CD4-positive, alpha-beta T cell treated with Interferon alpha-2 for 1 hour (primary cell): Measurements from ENCODE around the gene COQ9.

Source experiments
- DNase-seq, 2 donors: peaks; one replicate each; pipeline ENCODE4 v3.0.0-alpha.2; 2020 to 2022

Gene COQ9

DNA sequence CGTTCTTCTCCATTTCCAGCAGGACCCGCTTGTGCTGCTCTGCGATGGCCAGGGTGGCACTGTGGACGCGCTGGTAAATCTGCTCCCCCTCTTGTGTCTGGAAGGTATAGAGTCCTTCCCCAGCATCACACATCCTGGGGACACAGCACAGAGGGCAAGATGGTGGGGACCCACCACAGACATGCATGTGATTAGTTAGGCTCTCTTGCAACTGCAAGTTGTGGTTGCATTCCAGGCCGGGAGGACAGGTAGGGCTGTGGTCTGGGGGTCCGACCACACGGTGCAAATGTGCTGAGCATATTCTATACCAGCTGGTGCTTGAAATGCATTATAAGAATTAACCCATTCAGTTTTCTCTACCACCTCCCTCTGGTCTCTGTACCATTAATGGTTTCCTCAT lies 26.6 kb downstream of the COQ9 start:
- DNase-seq, result no peak

DNA sequence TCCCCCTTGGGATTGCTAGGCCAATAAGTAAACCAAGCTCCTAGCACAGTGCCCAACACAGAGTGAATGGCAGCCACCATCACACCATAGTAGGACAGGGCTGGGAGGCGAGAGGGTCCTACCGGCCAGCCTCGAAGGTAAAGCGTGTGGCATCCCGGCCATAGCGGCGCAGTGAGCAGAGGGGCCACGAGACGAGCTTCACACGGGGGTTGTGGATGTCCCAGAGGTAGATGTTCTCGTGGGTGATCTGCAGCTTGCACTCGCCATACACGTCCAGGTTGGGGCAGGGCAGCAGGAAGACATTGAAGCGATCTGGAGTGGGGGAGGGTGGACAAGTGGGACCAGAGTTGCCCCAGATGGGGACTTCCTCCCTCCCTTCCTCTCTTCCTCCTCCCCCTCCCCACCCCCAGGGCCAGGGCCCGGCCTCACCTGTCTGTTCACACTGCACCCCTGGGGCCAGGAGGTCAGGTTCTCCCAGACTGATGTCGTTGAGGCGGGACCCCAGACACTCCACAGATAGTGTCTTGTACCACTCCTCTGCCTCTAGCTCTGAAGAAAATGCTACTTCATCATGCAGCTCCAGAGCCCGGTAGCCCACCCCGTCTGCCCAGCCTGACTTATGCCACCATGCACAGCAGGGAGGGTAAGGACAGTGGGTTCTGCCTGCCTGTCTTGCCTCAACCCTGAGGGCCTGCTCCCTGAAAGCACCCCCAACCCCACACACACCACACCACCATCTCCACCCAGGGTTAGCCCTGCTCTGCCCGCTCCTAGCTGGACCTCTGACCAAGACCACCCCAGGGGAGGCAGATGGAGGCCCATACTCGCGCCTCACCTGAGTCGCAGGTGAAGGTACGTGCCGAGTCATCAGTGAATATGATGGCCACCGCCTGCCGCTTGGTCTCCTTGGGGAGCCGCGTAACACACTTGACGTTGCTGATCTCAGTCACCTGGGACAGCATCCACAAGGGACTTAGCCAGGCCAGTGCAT lies 27.7 kb downstream of the COQ9 start:
- DNase-seq, result no peak

DNA sequence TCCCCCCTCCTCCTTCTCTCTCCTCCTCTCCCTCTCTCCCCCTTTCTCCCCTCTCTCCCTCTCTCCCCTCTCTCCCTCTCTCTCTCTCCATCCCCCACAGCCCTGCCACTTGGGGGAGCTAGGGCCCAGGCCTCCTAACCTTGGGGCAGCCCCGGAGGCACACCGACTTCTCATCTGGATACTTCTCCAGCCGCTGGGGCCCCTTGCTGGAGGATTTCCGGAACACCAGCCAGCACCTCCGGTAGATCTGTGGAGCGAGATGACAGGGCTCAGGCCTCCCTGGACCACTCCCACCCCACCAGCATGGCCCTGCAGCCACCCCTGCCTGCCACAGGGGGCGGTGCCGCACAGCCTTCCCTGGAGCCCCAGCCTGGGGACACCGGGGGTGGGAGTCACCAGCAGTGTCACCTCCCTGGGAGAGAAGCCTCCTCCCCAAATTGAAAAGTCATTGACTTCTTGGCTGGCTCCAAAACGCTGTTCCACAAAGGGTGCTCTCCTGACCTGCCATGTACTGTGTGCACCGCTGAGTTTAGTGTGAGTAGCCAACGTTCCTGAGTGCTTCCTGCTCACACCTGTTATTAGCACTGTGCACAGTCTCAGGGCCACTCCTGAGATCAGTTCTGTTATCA lies 28.5 kb downstream of the COQ9 start:
- DNase-seq, result peak; percentile 61 to 80

DNA sequence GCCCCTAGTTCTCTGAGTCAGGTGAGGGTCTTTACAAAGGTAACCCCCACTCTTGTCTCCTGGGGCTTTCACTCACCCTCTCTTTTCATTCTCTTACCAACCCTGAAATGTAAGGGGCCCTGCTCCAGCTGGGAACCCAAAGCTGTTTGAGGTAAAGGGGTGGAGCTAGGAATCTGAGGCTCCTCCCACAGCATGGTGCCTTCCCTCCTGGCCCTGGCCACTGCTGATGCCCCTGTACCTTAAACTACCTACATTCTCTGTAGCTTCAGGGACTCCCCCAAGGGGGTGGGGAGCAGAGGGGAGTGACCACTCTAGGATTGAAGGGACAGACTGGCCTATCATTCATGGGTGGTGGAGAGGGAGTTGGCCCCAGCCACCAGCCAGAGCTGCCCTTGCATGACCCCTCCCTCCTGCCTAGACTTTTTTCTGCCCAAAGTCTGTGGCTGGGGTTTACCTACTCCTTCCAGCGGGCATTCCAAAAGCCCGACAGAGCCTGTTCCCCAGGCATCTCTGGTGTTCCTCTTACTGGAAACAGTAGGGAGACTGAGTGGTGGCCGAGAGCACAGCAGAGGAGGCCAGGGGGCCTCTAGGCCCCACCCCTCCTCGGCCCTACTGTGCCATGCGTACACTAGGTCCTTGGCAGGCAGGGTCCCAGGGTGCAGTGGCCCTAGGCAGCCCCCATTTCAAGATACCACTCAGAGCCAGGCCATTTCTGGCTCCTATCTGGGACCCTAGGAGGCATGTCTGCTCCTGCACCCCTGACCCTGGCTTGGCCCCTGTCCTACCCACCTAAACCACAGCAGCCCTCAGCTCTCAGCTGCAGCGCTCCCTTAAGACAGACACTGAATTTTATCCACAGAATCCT lies 29.5 kb downstream of the COQ9 start:
- DNase-seq, result no peak

DNA sequence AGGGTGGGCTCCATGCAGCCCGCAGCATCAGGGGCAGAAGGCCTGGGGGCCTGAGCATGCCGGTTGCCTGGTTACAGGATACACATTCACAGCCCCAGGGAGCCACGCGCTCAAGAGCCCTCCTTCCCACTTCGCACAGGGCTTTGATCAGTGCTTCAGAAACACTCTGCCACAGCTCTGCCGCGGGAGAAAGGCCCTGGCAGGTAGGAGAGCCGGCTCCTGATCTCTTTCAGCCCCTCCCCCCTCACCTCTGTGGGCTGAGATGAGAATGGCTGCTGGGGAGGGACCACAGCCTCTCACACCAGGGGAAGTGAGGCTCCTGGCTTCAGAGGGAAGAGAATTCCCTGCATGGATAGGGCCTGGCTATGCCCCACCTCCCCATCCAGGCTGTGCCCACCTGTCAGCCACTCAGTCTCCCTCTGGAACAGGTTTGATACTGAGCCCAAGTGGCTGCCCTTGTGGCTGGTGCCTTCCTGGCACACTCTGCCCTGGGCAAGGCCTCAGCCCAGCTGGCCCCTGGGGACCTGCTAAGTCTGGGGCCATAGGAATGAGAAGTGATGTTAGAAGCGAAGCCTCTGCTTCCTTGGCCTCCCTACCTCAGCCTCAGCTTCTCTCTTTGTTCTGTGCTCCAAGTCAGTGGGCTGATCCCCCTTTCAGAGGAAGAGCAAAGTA lies 30.4 kb downstream of the COQ9 start:
- no peak for DNase-seq

DNA sequence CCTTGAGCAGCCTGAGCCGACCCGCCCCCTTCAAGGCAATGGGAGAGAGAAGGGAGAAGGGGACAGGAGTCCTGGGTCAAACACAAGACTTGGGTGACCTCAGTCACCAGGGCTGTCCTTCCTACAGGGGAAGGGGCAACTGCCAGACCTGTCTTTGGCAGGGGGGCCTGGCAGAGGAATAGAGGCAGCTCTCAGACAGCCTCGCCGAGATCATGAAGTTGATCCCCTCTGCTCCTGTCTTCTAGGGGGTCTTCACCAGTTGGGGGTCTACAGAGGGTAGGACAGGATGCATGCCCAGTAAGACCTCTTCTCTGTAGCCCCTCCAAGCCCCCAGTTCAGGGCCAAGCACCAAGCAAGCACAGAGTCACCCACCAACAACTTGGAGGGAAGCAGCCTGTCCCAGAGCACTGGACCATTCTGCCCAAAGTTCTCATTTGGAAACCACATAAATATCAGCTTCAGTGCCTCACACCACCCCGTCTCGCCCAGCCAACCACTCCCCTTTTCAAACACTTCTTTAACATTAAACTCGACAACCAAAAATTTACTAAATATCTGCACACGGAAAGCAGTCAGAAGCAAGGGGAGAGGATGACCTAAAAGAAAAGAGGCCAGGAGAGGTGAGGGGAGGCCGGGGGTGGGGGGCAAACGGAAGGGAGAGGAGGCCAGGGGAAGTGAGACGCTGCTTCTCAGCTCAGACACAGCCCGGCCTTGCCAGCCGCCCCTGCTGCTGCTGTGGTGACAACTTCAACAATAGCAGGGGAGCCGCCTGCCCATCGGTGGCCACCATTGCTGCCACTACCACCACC lies 31.3 kb downstream of the COQ9 start:
- no peak for DNase-seq

DNA sequence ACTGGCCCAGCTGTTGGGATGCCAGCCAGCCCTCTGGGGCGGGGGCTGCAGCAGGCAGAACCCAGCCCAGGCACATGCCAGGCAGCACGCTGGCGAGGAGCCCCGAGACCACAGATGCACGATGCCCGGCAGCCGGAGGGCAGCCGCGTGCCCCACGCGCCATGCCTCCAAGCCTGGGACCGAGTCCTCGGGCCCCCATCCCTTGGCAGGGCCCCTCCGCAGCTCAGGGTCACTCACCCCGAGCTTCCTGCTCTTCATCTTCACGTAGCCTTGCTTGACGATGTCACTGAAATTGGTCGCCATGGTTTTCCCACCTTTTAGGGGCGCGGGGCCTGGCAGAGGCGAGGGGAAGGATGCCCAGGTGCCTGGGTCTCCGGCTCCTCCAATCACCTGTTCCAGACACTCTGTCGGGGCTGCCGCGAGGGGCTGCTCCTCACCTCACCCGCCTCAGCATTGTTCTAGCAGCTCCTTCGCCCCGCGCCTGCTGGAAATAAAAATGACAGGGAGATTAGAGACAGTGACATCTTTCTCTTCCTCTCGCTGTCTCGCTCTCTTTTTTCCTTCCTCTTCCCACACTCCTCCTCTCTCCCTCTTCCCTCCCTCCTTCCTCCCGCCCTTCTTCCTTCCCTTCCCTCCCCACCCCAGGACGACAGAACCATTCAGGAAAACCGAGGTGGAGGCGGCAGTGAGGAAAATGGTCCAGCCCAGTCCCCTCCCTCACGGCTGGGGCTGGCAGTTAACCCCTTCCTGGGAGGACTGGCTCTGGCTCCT lies 32.1 kb downstream of the COQ9 start:
- no peak for DNase-seq

DNA sequence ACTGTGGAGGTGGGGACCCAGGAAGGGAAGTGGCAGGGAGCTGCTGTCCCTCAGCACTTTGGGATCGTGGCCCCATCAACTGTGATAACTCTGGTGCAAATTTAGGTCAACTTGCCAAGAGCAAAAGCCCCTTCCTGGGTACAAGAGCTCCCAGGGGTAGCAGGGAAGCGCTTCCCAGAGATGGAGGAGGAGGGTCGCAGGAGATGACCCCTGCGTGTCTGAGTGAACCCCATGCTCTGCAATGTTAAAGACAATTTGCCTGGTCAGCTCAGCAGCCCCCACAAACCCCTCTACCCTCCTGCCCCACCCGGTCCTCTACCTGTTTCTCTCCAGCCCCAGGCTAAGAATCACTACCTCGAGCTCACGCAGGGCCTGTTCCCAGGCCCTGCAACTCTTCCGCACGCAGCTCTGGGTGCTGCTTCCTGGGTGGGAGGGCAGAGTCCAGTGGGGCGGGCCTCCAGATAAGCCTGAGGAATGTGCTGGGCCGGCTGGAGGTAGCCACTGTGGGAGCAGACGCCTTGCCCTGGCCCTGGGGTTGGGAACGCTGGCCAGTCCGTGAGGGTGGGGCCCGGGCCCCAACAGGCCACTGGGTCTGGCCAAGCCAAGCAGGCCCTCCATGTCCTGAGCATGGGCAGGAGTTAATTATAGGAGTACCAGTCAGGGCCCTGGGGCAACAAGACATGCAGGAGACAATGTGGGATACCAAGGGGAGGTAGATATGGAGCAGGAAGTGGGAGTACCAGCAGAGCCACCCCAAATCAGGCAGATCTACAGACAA lies 32.9 kb downstream of the COQ9 start:
- no peak for DNase-seq

DNA sequence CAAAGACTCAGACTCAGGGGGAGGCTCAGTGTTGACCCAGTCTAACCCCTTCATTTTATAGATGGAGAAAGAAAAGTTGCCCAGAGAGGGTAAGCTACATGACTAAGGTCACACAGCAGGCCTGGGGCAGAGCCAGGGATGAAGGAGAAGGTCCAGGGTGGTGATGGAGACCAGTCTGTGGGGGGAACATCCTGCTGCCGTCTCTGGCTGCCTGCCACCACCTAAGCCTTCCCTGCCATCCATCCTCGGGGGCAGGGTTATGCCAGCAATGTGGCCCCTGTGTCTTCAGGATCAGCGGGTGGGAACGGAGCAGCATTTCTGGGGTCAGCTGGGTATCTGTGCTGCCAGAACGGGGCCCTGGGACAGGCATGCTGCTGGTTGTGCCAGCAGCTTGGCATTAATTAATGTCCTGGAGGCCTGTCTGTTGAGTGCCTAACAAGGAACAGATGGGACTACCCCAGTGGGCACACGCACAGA lies 33.5 kb downstream of the COQ9 start:
- DNase-seq, result no peak

DNA sequence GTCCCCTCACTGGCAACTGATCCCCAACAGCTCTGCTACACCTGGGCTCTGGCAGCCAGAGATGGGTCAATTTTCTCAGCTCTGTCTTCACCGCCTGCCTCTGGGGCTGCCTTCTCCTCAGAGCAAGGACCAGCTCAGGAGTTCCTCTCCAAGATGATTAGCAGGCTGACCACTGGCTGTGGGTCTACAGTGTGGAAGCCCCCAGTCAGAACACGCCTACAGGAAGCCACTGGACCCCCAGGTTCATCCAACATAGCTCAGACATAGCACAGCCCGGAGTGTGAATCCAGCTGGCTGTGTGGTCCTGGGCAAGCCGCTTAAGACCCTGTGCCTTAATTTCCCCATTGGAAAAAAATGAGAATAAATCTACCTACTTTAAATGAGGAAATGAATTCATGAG lies 34.1 kb downstream of the COQ9 start:
- no peak for DNase-seq

DNA sequence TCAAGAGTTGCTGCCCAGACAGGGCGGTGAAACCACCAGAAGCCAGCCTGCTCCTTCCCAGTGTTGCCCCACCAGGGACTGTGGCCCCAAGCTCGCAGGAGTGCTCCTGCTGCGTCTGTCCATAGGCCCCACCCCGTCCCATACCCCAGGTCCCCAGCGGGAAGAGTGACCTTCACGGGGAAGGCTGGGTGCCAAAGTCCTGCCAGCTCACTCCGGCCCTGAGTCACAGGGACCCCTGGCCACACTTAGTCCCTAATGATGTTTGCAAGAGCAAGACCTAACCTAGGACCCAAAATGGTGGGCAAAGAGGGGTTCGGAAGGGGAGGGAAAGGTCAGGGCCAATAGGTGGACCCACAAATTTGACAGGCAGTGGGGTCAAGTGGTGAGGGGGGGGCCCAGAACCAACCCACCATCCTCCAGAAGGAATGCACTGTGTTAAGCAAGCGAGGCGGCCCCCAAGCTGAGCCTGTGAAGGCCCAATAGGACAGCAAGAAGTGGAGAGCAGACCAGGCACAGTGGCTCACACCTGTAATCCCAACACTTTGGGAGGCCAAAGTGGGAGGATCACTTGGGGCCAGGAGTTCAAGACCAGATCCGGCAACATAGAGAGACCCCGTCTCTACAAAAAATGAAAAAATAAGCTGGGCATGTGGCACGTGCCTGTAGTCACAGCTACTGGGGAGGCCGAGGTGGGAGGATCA lies 35.7 kb downstream of the COQ9 start:
- DNase-seq, result no peak

DNA sequence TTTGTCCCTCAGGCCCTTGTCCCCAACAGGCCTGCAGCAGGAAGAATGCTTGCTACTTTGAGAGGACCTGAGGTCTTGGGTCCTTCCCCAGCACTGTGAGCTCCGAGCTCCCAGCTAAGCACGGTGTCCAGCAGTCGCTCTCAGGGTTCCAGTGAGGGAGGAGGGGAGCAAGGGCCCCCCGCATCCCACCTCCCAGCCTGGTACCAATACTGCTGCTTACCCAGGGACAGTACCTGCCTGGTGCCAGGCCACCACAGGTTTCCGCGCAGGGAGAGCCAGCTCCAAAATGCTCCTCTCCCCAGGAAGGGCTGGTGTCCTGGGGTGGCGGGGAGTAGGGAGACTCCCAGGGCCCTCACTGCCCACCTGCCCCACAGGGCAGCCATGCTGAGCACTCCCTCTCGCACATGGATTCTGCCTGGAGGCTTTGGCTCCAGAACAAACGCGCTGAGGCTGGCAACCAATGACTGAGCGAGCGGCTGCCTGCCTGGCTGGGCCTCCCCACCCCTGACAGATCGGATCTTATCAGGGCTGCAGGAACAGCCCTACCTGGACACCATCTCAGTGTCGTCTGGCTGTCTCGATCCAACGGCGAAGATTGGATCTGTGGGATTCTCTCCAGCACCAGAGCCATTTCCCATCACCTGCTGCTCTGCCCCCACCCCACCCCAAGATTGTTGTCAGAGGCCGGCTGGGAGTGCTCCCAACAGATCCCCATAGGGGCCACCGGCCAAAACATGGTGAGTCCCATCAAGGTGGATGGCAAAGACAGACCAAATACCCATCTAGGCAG lies 36.6 kb downstream of the COQ9 start:
- no peak for DNase-seq

DNA sequence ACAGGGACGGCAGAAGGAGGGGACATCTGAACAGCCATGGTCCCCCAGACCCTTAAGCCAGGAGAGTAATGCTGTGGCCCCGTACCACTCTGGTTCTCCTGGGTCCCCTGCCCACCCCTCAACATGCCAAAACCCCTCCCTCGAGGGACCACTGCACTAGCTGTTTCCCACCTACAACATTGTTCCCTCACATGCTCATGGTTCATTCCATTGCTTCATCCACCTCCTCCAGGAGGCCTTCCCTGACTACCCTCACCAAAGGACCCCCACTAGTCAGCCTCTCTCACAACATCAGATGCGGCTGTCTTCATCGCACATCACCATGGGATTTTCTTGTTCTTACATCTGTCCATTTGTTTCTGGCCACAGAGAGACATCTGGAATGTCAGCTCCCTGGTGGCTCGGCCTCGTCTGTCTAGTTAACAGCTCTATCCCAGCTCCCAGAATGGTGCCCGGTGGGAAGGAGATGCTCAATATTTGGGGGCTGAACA lies 37.3 kb downstream of the COQ9 start:
- DNase-seq, result no peak

DNA sequence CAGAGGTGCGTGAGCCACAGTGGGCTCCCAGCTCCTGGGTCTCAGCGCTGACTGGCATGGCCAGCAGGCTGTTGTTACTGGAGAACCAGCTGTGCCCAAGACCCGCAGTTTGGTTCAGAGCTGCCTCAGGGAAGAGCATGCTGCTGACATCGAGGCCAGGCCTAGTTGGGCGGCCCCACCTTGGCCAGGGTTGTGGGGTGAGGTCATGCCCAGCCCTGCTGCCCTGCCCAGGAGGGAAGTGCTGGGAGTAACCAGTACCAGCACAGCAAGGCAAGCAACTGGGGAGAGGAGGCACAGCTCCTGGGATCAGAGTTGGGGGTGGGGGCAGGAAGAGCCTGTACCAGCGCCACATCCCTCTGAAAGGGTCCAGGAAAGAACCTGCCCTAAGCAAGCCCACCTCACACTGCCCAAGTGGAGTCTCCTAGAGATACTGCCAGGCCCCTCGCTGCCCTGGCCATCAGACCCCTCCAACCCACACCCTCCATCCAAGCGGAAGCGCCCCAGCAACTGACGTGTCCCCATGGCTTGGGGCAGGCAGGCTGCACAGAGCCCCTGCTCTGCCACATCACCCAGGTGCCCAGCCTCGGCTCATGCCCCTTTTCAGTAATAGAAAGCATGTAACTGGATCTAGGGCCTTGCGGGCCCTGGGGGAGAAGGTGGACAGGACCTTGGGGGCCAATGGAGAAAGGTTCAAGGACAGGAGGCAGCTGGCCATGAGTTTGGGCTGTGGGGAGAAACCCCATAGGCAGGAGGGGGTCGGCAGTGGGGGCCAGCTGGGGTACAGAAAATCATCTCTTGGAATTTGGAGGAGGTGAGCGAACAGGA lies 38.0 kb downstream of the COQ9 start:
- DNase-seq, result no peak

DNA sequence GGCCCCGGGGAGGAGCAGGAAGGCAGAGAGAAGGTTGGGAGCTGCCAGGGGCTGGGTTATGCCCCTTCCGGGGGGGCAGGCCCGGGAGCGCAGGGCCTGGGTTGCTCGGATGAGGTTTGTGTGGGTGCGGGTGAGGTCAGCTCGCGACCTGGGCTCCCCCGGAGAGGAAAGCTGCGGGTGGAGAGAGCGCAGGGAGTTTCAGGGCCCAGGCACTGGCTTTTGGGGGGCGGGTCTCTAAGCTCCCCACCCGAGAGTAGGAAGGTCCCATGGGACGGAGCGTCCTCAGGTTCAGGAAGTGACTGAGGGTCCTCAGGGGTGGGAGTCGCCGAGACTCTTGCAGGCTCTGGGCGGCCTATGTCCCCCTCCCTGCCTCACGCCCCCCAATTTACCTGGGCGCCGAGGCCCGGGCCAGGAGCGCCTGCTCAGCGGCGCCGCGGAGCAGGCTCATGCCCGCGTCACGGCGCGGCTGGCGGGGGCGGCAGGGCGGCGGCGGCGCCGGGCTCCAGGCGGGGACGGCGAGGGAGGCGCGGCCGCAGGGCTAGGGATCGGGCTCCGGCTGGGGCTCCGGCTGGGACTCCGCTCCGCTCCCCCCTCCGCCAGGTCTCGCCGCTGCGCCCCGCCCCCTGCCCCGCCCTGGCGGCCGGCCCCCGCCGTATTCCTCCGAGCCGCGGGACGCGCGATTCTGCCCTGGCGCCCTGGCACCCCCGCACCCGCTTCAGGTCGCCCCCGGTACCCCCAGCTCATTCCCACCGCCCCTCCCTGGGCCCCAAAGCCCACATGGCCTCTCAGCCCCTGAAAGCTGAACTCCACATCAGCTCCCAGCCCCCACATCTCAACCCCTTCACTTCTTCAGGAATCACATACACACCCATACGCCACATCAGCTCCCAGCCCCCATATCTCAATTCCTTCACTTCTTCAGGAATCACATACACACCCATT lies 38.9 kb downstream of the COQ9 start, which contains the start of gene DOK4:
TSS of gene DOK4 (minus strand) at position 578 of the 942 bp plus-strand sequence. CDS start 6,986 bp downstream, outside the sequence.
- DNase-seq, result peak; percentile 70 to 84
